Suprapubic skin (tissue), 4 donors: Measurements from ENCODE around the gene CFAP100.

Experiments used
- CTCF ChIP-seq, 2 donors: fragments of 200-600 bp in 1 of 2; fragments of 450-650 bp in 1 of 2; sonication (generic) in 1 of 2; IDR thresholded peaks; one replicate each; pipeline ENCODE4 v1.5.1; 2016 to 2019; ENCODE audit warnings: antibody characterized with exemption in 2 of 2, mild to moderate bottlenecking in 1 of 2, moderate library complexity in 1 of 2
- EP300 ChIP-seq: sonication (generic); formaldehyde crosslinking; IDR thresholded peaks from one replicate; pipeline ENCODE4 v1.6.1; 2017; ENCODE audit warnings: antibody characterized with exemption
- POLR2A ChIP-seq, 2 donors: fragments of 450-650 bp; IDR thresholded peaks; one replicate each; pipeline ENCODE4 v1.6.1; 2017; ENCODE audit warnings: antibody characterized with exemption in 2 of 2, mild to moderate bottlenecking in 2 of 2, moderate library complexity in 2 of 2
- POLR2AphosphoS5 ChIP-seq, 3 donors: sonication (generic); formaldehyde crosslinking; IDR thresholded peaks; one replicate each; pipeline ENCODE4 v1.6.1; 2017; ENCODE audit warnings: antibody characterized with exemption in 3 of 3

GRCh38 chr3:126484148-126484547 is 89.4 kb downstream of the CFAP100 start:
- no peak for TF ChIP-seq CTCF (IDR thresholded peaks at IDR 0.05)
- TF ChIP-seq EP300 = no peak
- TF ChIP-seq POLR2A (IDR thresholded peaks at IDR 0.05) = no peak
- TF ChIP-seq POLR2AphosphoS5 (IDR thresholded peaks at IDR 0.05) = no peak
